HG03039 (cell line): ENCODE data around the gene IL17F.

ENCODE experiments used
- ATAC-seq: cut with Tn5 transposase; IDR thresholded peaks from one replicate; pipeline ENCODE4 v1.9.1; 2021; ENCODE audit warnings: mild to moderate bottlenecking, moderate library complexity; ENCODE audit not compliant: unreplicated experiment

IL17F gene

GRCh38 chr6:52244400-52244799, at the start of gene IL17F:
TSS of gene IL17F (minus strand) at chr6:52244500. CDS start at chr6:52244429, 71 bp downstream.
- no peak for ATAC-seq

GRCh38 chr6:52293067-52293466, 48.8 kb upstream of the IL17F start:
- ATAC-seq: no peak

DNA sequence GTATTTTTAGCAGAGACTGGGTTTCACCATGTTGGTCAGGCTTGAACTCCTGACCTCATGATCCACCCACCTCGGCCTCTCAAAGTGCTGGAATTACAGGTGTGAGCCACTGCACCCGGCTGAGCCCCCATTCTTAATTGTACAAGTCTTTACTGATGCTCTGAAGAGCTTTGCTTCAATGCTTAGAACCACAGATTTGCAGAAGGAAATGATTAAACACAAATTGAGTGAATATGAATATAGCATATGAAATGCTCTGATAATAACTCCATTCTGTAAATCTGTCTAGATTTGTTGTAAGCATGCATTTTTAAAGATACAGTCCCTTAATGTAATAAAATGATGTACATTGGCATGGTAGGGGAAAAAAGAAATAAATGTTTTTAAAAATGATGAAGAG, 44.5 kb upstream of the IL17F start:
- no peak for ATAC-seq

- no peak for ATAC-seq
These were observed 43.9 kb upstream of the IL17F start for GRCh38 chr6:52288216-52288615.

- ATAC-seq: no peak
These were observed 42.6 kb upstream of the IL17F start for GRCh38 chr6:52286798-52287432.

GRCh38 chr6:52285177-52286068, 41.1 kb upstream of the IL17F start:
- no peak for ATAC-seq

DNA sequence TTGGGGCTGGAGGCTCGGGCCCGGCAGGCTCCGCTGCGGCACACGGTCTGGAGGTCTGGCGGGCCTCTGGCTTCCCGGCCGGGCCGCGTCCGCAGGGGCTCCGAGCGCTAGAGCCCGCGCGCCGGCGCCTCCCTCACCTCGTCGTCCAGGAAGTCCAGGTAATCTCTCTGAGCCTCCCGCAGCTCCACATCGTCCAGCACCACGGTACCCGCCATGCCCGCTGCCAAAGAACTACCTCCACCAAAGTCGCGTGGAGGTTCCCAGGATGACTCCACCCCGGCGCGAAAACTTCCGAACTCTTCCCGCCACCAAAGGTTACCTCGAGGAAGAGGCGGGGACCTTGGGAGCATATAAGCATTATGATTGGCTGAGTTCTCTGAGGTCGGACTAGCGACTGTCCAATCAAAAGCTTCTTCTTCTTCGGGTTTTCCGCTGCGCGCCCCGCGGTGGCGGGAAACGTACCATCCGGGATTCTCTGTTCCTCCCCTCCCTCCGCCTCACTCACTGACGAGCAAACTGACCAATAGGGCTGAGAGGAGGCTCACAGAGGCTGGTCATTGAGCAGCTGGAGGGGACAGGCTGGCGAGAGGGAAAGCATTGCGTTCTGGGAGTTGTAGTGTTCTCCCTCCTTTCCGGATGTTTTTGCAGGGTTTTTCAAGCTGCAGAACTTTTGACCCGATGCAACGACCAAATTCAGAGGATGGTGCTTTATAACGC, 40.3 kb upstream of the IL17F start, which contains the start of gene MCM3:
TSS of gene MCM3 (minus strand) at position 283 of the 717 bp plus-strand sequence. CDS start at position 215, 68 bp downstream.
- ATAC-seq: peak; percentile 98

DNA sequence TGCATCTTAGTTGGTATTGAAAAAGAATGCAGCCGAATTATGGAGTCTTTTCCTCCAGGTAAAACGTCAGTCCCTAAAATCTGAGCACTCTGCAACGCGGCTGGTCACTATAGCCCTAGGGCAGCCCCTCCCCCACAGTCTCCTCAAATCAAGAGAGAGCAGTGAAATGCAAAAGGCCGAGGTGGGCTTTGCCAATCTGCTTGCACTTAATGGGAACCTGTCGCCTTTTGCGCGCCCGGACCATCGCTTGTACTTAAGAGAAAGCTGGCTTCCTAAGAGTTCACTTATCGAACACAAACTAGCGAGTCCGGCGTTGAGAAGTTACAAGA, 39.8 kb upstream of the IL17F start:
- ATAC-seq: no peak

- ATAC-seq: no peak
These were observed 38.8 kb upstream of the IL17F start for GRCh38 chr6:52283111-52283510.

- ATAC-seq: no peak
These were observed 31.8 kb upstream of the IL17F start for GRCh38 chr6:52276130-52276529.

- ATAC-seq: no peak
These were observed 27.7 kb upstream of the IL17F start for GRCh38 chr6:52271852-52272460.

DNA sequence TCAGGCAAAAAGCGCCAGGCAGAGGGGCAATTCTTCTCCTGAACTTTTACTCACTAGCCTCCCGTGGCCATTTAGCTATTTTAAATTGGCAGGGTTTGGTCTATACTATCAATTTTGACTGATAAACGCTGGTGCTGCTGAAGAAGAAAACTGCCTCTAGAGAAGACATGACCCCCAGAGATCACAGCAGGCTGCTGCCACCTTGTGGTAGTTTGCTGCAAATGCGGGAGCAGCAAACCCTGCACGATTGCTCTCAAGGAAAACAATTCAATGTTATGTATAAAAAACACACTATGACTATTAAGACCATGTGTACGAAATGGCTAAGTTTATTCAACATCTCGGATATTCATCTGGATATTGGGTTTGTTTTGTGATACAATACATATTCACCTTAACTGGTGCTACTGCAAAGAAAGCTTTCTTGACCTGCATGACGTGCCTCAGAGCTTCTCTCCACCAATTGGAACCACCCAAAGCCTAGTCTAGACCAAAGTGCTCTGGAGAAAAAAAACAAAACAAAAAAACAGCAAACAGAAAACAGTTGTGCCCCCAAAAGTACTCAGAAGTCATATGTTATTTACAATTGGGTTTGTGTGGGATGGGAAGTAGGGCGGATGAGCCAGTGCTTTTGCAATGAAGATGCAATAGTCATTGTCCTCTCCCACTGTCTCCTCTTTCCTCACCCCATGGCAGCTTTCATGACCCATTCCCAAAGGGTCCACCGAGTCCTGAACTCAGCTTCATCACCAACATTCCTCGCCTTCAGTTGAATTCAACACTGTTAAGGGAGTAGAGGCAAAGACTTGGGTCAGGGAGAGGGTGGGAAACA, 19.6 kb upstream of the IL17F start:
- peak; percentile 57 for ATAC-seq

DNA sequence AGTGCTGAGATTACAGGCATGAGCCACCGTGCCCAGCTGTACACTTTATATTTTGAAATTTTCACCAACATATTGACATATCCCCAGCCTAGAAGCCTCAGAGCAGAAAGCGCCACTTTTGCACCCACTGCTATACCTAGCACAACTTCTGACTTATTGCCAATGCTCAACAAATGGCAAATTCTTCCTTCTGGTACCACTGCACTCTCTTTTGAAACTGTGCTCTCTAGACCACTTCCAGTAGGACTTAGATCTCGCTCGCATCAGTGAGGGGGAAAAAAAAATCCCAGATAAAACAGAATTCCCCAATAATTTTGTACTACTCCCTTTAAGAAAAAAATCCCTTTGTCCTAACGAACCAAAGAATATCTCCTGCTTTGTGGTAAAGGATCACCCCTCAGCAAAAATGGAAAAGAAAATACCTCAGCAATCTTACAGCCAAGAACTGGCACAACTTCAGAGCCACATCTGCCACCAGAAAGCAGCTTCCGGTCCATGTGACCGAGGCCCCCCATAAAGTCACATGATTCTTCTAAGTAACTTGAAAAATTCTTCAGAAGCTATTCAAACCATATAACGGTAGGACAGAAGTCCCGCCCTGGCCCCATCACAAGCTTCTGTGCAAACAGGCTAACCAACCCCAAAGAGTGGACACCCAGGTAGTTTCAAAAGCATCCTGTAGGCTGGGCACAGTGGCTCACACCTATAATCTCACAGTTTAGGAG, 18.5 kb upstream of the IL17F start:
- no peak for ATAC-seq

DNA sequence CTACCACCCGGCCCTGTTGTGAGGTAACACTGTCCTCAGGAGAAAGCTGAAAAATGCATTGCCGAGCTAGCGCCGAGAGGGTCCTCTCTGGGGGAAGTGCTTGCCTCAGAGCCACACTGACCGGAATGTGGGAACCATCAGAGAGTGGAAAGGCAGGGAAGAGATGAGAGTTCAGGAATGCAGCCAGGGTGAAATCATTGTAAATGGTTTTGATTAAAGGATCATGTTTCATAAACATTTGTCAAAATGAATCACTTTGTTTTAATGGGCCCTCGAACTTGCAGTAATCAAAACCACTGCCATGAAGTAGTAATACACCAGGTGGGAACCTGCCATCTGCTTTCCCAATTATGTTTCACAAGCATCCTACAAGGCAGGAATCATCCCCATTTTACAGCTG, 16.9 kb upstream of the IL17F start:
- ATAC-seq: no peak

- no peak for ATAC-seq
These were observed 16.3 kb upstream of the IL17F start for GRCh38 chr6:52260634-52261033.

- ATAC-seq: no peak
These were observed 11.1 kb upstream of the IL17F start for GRCh38 chr6:52255434-52255833.

- ATAC-seq: no peak
These were observed 10.6 kb upstream of the IL17F start for GRCh38 chr6:52254731-52255378.

DNA sequence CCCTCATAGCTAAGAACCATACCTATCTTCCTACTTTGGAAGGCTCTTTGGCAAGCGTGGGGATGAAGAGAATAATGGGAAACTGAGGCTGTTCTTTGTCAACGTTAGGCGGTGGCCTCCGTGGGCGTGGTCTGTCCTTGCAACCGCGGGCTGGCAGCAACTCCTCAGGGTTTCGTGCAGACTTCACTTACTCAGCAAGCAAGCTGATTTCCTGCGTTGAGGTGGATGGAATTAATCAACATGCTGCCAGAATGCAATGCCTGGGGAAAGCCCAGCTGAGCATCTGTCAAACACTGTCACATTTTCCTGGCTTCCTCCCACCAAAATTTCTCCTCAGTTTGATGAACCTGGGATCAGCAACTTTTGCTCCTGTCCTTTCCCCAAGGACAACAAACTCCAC, 9.2 kb upstream of the IL17F start:
- no peak for ATAC-seq

DNA sequence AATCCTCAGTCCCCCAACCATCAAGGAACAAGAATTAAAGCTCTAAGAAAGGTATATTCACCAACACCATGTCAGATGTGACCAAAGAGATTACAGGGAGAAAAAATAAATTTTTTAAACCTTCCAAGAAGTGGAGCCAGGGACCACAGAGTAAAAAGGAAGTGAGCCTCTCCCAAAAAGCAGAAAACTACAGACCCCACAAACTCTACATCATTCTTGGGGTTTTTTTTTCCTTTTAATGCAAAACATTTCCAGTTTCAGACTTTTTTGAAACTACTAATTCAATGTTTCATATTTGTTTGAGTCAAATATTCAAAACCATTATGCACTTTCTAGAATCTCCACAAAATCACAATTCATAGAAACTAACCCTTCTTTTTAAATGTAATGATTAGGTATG, 6.8 kb upstream of the IL17F start:
- no peak for ATAC-seq
